ENCODE measurements around the gene NSUN2. TPM values are rescaled to one million over a fixed set of nuclear protein-coding genes. Genes with fewer than 3 reads are reported as not detected.

The NSUN2 gene
- total RNA-seq, 5 donors from 2014 or later (not counting 1 experiment from before 2014, with no cell fraction given) = 60.8 to 90.9 (median 68.7) TPM

DNA sequence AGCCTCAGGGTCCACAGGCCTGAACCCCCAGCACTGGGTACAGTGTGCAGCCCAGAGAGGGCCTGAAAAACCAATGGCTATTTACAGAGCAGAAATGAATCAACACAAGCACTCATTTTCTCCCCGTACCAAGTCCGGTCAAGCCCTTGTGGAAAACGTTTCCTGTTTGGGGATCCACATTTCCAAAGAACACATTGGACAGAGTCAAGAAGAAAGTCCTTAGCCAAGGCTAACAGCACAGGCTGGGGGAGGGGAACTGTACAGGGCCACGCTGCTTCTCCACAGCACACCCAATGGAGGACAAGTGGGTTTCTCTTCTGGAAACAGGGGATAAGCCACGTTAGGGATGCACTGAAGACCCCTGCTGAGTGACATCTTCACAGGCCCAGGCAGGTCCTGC is 62.3 kb downstream of the NSUN2 start:
- H3K36me3 Mint-ChIP-seq = no peaks in the 10 kb centered on the region
- H3K4me3 Mint-ChIP-seq = no peak overlapping the region
- CTCF ChIA-PET = no interaction called here
- DNase-seq = no peak
- H3K27me3 Mint-ChIP-seq = peaks cover 21 to 32% of the 10 kb centered on the region in 2 donors
- Histone ChIP-seq H3K27me3 (replicated peaks in 1 of 2; ENCODE audit: control insufficient read depth in 2 of 2, extremely low read depth in 1 of 2, insufficient read depth in 2 of 2, low read length in 1 of 2) (peaks cover 0 to 23% of the 10 kb centered on the region in 2 experiments), H3K4me1 (ENCODE audit: control insufficient read depth in 1 of 2, extremely low read depth in 1 of 2, insufficient read depth in 2 of 2, low read length in 2 of 2) (no peaks in the 10 kb centered on the region), H3K4me3 (ENCODE audit: control insufficient read depth in 1 of 2, extremely low read depth in 1 of 2, low read length in 1 of 2) (no peak overlapping the region), H3K9me3 (no peaks in the 10 kb centered on the region), H3K36me3 (ENCODE audit: control insufficient read depth in 2 of 2, extremely low read depth in 1 of 2, insufficient read depth in 1 of 2, low read length in 1 of 2) (no peaks in the 10 kb centered on the region), H3K27ac (ENCODE audit: low read length) (no peak overlapping the region)
- 84% methylated on average over 3 of the region's 5 CpGs for WGBS (ENCODE audit: insufficient coverage)
- H3K9me3 Mint-ChIP-seq = no peaks in the 10 kb centered on the region
- no peak for ATAC-seq (replicated peaks in 1 of 4)
- POLR2A ChIA-PET = no interaction called here
- H3K4me1 Mint-ChIP-seq = no peaks in the 10 kb centered on the region
- no peak overlapping the region for H3K27ac Mint-ChIP-seq

GRCh38 chr5:6568889-6569288 is 64.0 kb downstream of the NSUN2 start:
- H3K36me3 ChIP-seq (ENCODE audit: control insufficient read depth in 2 of 2, extremely low read depth in 1 of 2, insufficient read depth in 1 of 2, low read length in 1 of 2) = no peaks in the 10 kb centered on the region
- 93% methylated on average over 3 of the region's 6 CpGs for WGBS (ENCODE audit: insufficient coverage)
- H3K4me1 Mint-ChIP-seq = no peaks in the 10 kb centered on the region
- peaks cover 0 to 18% of the 10 kb centered on the region in 2 experiments for H3K27me3 ChIP-seq (replicated peaks in 1 of 2; ENCODE audit: control insufficient read depth in 2 of 2, extremely low read depth in 1 of 2, insufficient read depth in 2 of 2, low read length in 1 of 2)
- CTCF ChIA-PET = no interaction called here
- H3K27ac Mint-ChIP-seq = no peak overlapping the region
- DNase-seq (no peak), ATAC-seq (replicated peaks in 1 of 4) (no peak)
- no peak overlapping the region for H3K4me3 ChIP-seq (ENCODE audit: control insufficient read depth in 1 of 2, extremely low read depth in 1 of 2, low read length in 1 of 2)
- H3K4me3 Mint-ChIP-seq = no peak overlapping the region
- no peaks in the 10 kb centered on the region for H3K4me1 ChIP-seq (ENCODE audit: control insufficient read depth in 1 of 2, extremely low read depth in 1 of 2, insufficient read depth in 2 of 2, low read length in 2 of 2)
- H3K27ac ChIP-seq (ENCODE audit: low read length) = no peak overlapping the region
- POLR2A ChIA-PET = no interaction called here
- H3K27me3 Mint-ChIP-seq = peaks cover 22 to 31% of the 10 kb centered on the region in 2 donors
- no peaks in the 10 kb centered on the region for H3K9me3 ChIP-seq
- H3K9me3 Mint-ChIP-seq = no peaks in the 10 kb centered on the region
- H3K36me3 Mint-ChIP-seq = no peaks in the 10 kb centered on the region

DNA sequence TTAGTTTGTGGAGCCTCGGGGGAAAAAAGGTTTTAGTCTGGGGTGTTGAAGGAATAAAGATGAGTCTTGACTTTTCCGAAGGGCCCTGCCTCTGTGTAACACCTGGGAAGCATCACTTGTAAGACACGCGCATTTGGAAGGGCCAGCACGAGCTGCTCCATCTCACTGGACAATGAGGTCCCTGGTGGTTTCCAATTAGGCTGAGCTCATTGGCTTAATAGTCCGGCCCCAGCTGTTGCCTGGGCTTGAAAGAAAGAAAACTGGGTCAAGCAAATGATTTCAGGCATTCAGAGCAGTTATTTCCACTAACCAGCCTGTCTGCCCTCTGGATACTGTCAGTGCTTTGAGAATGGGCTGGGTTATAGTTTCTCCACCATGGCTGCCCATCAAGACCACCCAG is 64.5 kb downstream of the NSUN2 start:
- POLR2A ChIA-PET = no interaction called here
- WGBS (ENCODE audit: insufficient coverage) = 68% methylated on average over 6 of the region's 6 CpGs

DNA sequence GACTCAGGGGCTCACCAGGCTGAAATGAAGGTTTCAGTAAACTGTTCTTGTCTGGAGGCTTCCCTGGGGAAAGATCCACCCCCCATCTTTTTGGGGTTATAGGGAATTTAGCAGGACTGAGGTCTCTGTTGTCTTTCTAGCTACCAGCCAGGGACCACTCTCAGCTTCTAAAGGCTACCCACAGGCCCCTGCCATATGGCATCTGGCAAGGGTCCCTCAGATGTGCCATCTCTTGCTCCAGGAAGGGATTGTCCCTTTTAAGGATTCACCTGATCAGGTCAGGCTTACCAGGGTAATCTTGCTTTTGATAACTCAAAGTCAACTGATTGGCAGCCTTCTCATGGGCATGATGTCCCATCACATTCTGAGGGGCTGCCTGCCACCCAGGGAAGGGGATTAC is 65.0 kb downstream of the NSUN2 start:
- no peaks in the 10 kb centered on the region for H3K36me3 ChIP-seq (ENCODE audit: control insufficient read depth in 2 of 2, extremely low read depth in 1 of 2, insufficient read depth in 1 of 2, low read length in 1 of 2)
- H3K4me1 ChIP-seq (ENCODE audit: control insufficient read depth in 1 of 2, extremely low read depth in 1 of 2, insufficient read depth in 2 of 2, low read length in 2 of 2) = no peaks in the 10 kb centered on the region
- H3K4me1 Mint-ChIP-seq = no peaks in the 10 kb centered on the region
- peaks cover 0 to 12% of the 10 kb centered on the region in 2 experiments for H3K27me3 ChIP-seq (replicated peaks in 1 of 2; ENCODE audit: control insufficient read depth in 2 of 2, extremely low read depth in 1 of 2, insufficient read depth in 2 of 2, low read length in 1 of 2)
- H3K4me3 Mint-ChIP-seq = no peak overlapping the region
- H3K27ac Mint-ChIP-seq = no peak overlapping the region
- POLR2A ChIA-PET = no interaction called here
- H3K27me3 Mint-ChIP-seq = peaks cover 24 to 31% of the 10 kb centered on the region in 2 donors
- H3K4me3 ChIP-seq (ENCODE audit: control insufficient read depth in 1 of 2, extremely low read depth in 1 of 2, low read length in 1 of 2) = no peak overlapping the region
- no peak overlapping the region for H3K27ac ChIP-seq (ENCODE audit: low read length)
- no peaks in the 10 kb centered on the region for H3K36me3 Mint-ChIP-seq
- CTCF ChIA-PET = interaction anchor here in 1 of 2 donors (0.7 kb wide), 1 partner anchor 180 kb away, joined by 4 read pairs; no protein-coding TSS in a partner anchor
- DNase-seq (no peak), ATAC-seq (replicated peaks in 1 of 4) (no peak)
- no peaks in the 10 kb centered on the region for H3K9me3 ChIP-seq
- H3K9me3 Mint-ChIP-seq = no peaks in the 10 kb centered on the region

More for the DNA sequence above, 64.5 kb downstream of the NSUN2 start:
- H3K4me1 Mint-ChIP-seq = no peaks in the 10 kb centered on the region
- CTCF ChIA-PET = no interaction called here
- no peak overlapping the region for H3K27ac Mint-ChIP-seq
- Histone ChIP-seq H3K27me3 (replicated peaks in 1 of 2; ENCODE audit: control insufficient read depth in 2 of 2, extremely low read depth in 1 of 2, insufficient read depth in 2 of 2, low read length in 1 of 2) (peaks cover 0 to 13% of the 10 kb centered on the region in 2 experiments), H3K4me3 (ENCODE audit: control insufficient read depth in 1 of 2, extremely low read depth in 1 of 2, low read length in 1 of 2) (no peak overlapping the region), H3K27ac (ENCODE audit: low read length) (no peak overlapping the region), H3K9me3 (no peaks in the 10 kb centered on the region), H3K36me3 (ENCODE audit: control insufficient read depth in 2 of 2, extremely low read depth in 1 of 2, insufficient read depth in 1 of 2, low read length in 1 of 2) (no peaks in the 10 kb centered on the region), H3K4me1 (ENCODE audit: control insufficient read depth in 1 of 2, extremely low read depth in 1 of 2, insufficient read depth in 2 of 2, low read length in 2 of 2) (no peaks in the 10 kb centered on the region)
- no peak overlapping the region for H3K4me3 Mint-ChIP-seq
- no peaks in the 10 kb centered on the region for H3K9me3 Mint-ChIP-seq
- ATAC-seq (replicated peaks in 1 of 4) (no peak), DNase-seq (peak in 1 of 35 experiments; percentile 2)
- H3K27me3 Mint-ChIP-seq = peaks cover 24 to 32% of the 10 kb centered on the region in 2 donors
- H3K36me3 Mint-ChIP-seq = no peaks in the 10 kb centered on the region

DNA sequence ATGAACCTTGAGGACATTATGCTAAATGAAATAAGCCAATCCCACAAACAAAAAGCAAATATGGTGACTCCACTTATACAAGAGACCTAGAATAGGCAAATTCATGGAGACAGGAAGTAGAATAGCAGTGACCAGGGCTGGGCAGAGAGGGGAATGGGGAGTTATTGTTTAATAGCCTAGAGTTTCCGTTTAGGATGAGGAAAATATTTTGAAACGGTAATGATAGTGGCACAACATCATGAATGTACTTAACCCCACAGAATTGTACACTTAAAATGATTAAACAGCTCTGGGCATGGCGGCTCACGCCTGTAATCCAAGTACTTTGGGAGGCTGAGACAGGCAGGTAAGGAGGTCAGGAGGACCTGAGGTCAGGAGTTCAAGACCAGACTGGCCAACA is 65.8 kb downstream of the NSUN2 start:
- Histone ChIP-seq H3K4me3 (ENCODE audit: control insufficient read depth in 1 of 2, extremely low read depth in 1 of 2, low read length in 1 of 2) (no peak overlapping the region), H3K9me3 (no peaks in the 10 kb centered on the region), H3K27ac (ENCODE audit: low read length) (no peak overlapping the region), H3K36me3 (ENCODE audit: control insufficient read depth in 2 of 2, extremely low read depth in 1 of 2, insufficient read depth in 1 of 2, low read length in 1 of 2) (no peaks in the 10 kb centered on the region), H3K27me3 (replicated peaks in 1 of 2; ENCODE audit: control insufficient read depth in 2 of 2, extremely low read depth in 1 of 2, insufficient read depth in 2 of 2, low read length in 1 of 2) (peaks cover 0 to 7% of the 10 kb centered on the region in 2 experiments), H3K4me1 (ENCODE audit: control insufficient read depth in 1 of 2, extremely low read depth in 1 of 2, insufficient read depth in 2 of 2, low read length in 2 of 2) (no peaks in the 10 kb centered on the region)
- Mint-ChIP-seq H3K9me3 (no peaks in the 10 kb centered on the region), H3K4me1 (no peaks in the 10 kb centered on the region), H3K4me3 (no peak overlapping the region), H3K36me3 (no peaks in the 10 kb centered on the region), H3K27me3 (peaks cover 24 to 31% of the 10 kb centered on the region in 2 donors), H3K27ac (no peak overlapping the region)
- no peak for ATAC-seq (replicated peaks in 1 of 4)
- no CpG with 5 or more reads among the region's 4 CpGs for WGBS (ENCODE audit: insufficient coverage)
- DNase-seq = no peak
- POLR2A ChIA-PET = no interaction called here
- CTCF ChIA-PET = interaction anchor here in 1 of 2 donors (0.7 kb wide), 1 partner anchor 1124 kb away, joined by 3 read pairs; no protein-coding TSS in a partner anchor

DNA sequence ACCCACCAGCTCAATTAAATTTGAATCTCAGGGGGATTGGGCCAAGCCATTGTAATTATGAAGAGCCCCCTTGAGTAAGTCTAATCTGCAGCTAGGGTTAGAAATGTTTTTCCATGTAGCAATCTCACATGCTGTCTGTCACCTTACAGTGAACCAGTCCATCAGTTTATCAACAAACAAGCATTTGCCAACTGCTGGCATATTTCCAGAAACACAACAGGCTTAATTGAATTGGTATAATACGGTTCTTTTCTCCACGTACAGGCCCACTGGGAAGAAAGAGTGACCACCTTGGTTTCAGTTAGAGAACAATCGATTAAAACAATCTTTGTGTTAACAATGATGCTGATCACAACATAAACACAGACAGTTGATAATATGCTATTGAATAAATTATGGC is 67.4 kb downstream of the NSUN2 start:
- Histone ChIP-seq H3K27me3 (replicated peaks in 1 of 2; ENCODE audit: control insufficient read depth in 2 of 2, extremely low read depth in 1 of 2, insufficient read depth in 2 of 2, low read length in 1 of 2) (peaks cover 0 to 4% of the 10 kb centered on the region in 2 experiments), H3K4me1 (ENCODE audit: control insufficient read depth in 1 of 2, extremely low read depth in 1 of 2, insufficient read depth in 2 of 2, low read length in 2 of 2) (no peaks in the 10 kb centered on the region), H3K36me3 (ENCODE audit: control insufficient read depth in 2 of 2, extremely low read depth in 1 of 2, insufficient read depth in 1 of 2, low read length in 1 of 2) (no peaks in the 10 kb centered on the region), H3K9me3 (no peaks in the 10 kb centered on the region), H3K27ac (ENCODE audit: low read length) (no peak overlapping the region), H3K4me3 (ENCODE audit: control insufficient read depth in 1 of 2, extremely low read depth in 1 of 2, low read length in 1 of 2) (no peak overlapping the region)
- Mint-ChIP-seq H3K27me3 (peaks cover 21 to 28% of the 10 kb centered on the region in 2 donors), H3K27ac (no peak overlapping the region), H3K4me3 (no peak overlapping the region), H3K9me3 (no peaks in the 10 kb centered on the region), H3K4me1 (no peaks in the 10 kb centered on the region), H3K36me3 (no peaks in the 10 kb centered on the region)
- no peak for DNase-seq
- CTCF ChIA-PET = no interaction called here
- no peak for ATAC-seq (replicated peaks in 1 of 4)
- POLR2A ChIA-PET = no interaction called here
- WGBS (ENCODE audit: insufficient coverage) = no CpG with 5 or more reads among the region's 3 CpGs

All from T-cell (primary cell).